Activated T-helper 1 cell treated with anti-CD3 and anti-CD28 coated beads, Interleukin-2, amount 50 U/mL, for 16 hours (primary cell): ENCODE results near the gene CLIC3.

Experiments used
- DNase-seq, 2 donors: peaks; one replicate each; pipeline ENCODE4 v3.0.0-alpha.2; 2020; ENCODE audit warnings: low read depth in 1 of 2, low spot score in 1 of 2

The CLIC3 gene

DNA sequence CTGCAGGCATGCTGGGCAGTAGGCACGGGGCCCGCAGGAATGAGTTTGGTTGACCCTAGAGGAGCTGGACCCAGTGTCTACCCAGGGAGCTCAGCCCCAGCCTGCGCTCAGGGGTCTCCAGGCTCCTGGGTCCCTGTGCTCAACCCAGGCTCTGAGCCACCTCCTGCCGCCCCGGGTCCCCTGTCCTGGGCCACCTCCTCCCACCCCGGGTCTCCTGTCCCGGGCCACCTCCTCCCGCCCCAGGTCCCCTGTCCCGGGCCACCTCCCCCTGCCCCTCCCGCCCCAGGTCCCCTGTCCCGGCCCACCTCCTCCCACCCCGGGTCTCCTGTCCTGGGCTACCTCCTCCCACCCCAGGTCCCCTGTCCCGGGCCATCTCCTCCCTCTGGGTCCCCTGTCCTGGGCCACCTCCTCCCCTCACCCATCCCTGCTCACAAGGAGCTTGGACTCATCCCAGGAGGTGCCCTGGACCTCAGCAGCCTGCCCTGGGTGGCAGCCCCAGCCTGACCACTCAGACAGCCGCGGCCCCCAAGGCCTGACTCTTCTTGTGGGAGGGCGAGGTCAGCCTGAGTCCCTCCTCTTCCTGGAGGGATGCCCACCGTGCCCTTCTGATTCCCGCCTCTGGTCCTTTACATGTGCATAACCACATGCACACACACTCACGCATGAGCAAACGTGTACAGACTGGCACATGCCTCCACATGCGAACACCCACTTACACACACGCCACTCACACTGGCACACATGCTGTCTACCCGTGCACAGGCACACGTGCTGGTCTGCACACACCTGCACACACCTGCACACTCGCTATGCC lies 41.9 kb downstream of the CLIC3 start:
- no peak for DNase-seq

DNA sequence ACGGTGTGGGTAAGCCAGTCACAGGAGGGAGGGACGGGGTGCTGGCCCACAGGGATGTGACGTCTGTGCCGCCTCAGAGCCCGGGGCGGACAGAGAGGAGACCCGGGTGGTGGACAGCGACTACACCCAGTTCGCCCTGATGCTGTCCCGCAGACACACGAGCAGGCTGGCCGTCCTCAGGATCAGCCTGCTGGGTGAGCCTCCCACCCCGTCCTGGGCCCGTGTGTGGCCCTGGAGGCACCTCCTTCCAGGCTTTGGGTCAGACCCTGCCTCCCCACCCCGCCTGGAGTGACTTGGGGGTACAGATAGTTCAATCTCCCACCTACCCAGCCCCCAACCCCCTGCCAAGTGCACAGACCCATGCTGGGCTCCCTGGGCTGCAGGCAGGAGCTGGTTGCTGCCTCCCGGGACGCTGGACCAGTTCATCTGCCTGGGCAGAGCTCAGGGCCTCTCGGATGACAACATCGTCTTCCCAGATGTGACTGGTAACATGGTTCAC lies 42.5 kb downstream of the CLIC3 start:
- DNase-seq: no peak

DNA sequence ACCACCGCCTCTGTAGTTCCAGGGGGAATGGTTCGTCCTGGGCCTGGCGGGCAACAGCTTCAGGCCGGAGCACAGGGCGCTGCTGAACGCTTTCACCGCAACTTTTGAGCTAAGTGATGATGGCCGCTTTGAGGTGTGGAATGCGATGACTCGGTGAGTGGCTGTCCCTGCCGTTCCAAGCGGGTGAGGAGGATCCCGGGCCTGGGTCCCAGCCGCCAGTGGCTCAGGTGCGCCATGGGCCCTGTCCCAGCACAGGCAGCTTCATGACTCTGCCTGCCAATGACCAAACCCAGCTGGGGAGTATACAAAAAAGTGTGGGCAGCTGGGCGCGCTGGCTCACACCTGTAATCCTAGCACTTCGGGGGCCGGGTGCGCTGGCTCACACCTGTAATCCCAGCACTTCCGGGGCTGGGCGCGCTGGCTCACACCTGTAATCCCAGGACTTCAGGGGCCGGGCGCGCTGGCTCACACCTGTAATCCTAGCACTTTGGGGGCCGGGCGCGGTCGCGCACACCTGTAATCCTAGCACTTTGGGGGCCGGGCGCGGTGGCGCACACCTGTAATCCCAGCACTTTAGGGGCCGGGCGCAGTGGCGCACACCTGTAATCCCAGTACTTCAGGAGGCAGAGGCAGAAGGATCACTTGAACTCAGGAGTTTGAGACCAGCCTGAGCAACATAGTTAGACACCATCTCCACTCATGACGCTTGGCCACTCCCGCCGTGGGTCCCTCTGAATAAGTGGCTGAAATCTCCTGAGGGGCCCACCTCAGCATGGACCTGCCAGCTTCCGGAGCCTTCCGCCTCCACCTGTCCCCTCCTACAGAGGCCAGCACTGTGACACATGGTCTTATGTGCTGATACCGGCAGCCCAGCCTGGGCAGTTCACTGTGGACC lies 43.2 kb downstream of the CLIC3 start:
- DNase-seq: no peak

DNA sequence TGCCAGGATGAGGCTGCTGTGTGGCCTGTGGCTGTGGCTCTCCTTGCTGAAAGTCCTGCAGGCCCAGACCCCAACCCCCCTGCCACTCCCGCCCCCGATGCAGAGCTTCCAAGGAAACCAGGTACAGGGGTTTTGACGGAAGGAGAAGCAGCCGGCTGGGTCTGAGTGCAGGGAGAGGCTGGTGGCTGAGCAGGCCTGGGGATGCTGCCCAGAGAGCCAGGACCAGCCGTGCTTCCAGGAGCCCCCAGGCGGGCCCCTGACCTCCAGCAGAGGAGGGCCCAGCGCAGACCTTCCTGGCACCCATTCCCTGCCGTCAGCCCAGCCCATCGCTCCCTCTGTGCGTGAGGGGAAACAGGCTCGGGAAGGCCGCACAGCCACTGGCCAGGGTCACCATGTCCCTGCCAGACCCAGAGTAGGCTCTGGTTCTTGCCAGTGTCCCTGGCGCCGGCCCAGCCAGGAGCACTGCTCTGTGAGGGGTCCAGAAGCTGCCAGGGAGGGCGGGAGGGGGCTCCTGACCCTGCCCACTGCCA lies 44.0 kb downstream of the CLIC3 start:
- no peak for DNase-seq

DNA sequence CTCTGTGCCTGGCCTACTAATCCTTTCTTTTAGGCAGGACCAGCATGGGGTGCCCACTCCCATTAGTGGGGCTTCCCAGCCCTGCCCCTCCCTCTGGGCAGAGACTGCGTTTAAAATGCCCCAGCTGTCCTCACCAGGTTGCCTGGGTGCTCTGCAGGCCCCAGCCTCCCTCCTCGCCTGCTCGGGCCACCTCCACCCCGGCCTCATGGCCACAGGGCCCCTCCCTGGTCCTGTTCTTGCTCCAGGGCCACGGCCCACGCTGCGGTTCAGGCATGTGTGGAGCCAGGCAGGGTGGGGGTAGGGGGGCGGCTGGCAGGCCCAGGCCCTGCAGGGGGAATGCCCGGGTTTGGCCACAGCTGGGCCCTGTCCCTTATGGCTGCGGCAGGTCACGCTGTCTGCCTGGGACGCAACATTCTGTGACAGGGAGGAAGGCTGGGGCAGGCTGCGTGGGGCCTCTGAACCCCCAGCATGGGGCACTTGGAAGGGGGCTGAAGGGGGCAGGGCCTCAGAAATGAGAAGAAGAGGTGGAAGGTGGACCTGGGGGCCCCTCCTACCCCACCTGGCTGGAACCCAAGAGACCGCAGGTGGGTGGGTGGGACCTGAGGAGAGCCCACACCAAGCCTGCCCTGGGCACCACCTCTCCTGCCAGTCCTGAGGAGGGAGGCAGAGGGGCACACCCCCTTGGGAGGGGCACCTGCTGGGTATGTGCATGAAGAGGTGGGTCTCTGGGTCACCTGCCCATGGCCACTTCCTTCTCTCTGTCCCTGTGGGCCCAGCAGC lies 44.6 kb downstream of the CLIC3 start, which contains the start of gene LCN12:
LCN12 (plus strand) TSS at position 733 of the 780 bp plus-strand sequence. CDS start 55 bp downstream, outside the sequence.
- DNase-seq: no peak

DNA sequence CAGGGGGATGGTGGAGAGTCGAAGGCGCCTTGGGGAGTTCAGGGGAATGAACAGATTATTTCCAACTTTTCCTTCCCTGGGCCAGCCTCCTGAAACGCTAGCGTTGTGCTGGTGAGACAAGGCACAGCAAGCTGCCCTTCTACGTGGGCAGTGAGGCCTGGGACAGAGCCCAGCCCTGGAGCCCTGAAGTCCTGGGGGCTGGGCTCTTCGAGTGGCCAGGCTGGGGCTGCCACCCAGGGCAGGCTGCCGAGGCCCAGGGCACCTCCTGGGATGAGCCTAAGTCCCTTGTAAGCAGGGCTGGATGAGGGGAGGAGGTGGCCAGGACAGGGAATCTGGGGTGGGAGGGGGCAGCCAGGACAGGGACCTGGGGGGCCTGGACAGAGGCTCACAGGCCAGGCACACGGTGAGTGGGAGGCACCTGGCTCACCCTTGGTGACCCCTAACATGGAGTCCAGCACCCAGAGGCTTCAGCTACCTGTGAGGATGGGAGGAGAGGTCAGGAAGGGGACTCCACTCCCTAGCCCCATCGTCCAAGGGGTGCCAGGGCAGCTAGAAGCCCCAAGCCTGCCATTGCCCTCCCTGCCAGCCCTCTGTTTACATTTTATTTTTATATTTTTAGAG lies 45.6 kb downstream of the CLIC3 start:
- no peak for DNase-seq

DNA sequence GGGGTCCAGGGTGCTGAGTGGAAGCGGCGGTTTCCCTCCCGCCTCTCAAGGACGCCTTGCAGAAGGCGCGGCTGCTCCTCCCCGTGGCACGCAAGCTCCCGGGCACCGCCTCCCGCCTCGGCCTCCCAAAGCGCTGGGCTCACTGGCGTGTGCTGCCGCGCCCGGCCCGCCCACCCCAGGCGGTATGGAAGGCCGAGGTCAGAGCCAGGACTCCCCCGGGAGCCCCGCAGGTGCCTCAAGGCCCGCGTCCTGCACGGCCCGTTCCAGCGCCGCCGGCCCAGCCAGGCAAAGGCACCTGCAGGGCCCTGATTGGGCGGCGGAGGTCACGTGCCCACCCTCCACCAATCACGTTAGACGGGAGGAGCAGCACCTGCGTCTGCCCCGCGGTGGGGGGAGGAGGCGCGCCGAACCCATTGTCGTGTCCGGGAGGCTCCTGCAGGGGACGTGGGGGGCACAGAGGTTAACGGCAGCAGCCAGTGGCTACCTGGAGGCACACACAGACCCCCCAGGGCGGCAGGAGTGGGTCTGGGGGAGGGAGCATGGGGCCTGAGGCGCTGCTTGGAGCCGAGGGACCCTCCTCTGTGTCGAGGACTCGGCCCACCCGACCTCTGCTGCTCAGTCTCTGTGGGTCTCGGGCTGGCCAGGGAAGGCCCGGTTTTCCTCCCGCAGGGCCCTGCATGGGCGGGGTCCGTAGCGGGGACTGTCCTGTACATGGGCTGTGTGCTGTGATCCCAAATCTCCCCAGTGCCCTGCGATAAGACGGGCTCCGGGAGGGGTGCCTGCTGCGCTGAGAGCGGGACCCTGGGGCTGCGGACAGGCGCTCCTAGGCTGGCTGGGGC lies 46.3 kb downstream of the CLIC3 start:
- DNase-seq: peak; percentile 93 to 96

DNA sequence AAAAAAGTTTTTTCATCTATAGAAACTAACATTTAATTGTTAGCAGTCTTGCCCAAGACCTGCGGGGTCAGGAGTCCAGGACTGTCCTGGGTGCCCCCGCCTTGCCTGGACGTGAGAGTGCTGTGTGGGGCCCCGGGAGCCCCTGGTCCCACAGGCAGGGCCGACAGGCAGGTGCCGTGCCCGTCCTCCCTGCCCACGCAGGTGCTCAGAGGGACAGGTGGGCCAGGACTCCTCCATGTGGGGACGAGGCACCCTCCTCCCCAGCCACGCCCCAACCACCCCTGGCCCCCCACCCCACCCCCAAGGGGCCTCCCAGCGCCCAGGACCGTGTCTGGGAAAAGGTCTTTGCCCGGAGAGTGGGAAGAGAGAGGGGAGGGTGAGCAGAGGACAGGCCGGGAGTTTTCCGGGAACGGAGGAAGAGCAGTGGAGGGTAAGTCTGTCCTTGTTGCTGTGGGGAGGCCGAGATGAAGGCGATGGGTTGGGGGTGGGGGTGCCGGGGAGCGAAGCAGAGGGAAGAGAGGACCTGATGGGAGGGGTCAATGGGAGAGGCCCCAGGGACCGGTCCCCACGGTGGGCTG lies 47.0 kb downstream of the CLIC3 start:
- no peak for DNase-seq

DNA sequence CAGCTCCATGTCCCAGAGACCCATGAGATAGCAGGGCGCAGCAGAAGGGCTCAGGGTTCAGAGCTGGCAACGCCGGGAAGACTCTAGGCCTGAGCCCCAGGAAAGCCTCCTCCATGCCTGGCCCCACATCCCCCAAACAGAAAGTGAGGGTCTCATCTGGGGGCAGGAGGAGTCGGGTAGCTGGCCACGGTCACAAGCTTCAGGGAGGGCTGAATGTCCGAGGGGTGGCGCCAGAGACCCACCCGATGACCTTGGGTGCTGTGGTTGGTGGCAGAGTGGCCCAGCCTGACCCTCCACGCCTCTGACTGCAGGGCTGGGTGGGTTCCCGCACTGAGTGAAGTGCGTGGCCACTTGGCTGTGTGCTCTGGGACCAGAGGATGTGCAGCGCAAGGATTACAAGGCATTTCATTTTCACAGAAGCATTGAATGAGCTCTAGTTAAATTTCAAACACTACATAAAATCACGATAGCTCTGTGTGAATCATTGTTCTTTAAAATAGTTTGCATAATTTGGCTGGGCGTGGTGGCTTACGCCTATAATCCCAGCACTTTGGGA lies 48.3 kb downstream of the CLIC3 start:
- no peak for DNase-seq

DNA sequence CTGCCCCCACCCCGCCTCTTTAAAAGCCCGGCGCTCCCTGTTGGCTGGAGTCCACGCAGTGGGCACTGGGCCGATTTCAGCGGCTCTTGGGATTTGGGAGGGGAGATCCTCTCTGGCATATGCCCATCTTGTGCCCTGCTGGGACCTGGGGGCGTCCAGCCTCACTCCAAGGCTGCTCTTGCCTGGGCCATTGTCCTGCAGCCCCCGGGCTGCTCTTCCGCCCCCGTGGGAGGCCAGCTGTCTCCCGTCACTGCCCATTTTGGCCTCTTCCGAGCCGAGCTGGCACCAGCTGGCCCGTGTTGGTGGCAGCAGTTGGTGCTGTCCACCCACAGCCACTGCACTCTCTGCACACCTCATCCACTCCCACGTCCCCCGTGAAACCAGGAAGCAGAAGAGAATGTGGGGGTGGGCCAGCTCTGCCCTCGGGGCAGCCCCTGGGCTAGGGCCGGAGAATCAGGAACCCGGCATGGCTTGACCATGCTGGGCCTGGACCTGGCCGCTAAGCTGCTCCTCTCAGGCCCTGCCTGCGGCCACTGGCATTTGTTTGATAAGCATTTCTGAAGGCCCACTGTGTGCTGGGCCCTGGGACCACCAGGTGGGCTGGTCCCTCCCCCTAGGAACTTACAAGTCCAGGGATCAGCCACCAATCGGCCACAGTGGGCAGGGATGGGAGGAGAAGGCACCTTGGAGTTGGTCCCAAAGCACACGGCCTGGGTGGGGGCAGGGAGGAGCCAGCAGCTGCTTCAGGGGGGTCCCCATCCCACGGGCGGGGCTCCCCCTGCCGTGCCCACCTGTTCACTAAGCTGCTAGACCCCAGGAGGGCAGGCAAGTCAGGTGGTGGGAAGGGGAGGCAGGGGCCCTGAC lies 49.1 kb downstream of the CLIC3 start:
- no peak for DNase-seq

DNA sequence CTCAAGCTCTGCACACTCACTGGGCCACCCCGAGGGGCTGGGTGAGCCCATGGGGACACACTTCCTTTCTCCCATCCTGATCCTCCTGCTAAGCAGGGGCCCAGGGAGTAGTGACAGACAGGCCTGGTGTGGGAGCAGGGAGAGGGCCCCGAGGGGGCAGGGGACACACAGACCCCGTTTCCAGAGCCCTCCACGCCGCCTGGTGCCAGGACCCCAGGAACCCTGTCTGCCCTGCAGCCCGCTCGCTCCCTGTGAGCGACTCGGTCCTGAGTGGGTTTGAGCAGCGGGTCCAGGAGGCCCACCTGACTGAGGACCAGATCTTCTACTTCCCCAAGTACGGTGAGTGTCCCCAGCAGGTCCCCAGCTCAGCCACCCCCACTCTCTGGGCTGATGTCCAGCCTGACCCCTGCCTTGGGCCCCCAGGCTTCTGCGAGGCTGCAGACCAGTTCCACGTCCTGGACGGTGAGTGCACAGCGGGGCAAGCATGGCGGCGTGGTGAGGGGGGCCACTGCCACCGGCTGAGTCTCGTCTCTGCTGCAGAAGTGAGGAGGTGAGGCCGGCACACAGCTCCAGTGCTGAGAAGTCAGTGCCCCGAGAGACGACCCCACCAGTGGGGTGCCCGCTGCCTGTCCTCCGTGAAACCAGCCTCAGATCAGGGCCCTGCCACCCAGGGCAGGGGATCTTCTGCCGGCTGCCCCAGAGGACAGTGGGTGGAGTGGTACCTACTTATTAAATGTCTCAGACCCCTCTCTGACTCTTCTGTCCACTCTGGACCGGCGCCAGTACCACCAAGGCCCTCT lies 49.9 kb downstream of the CLIC3 start:
- DNase-seq: no peak

DNA sequence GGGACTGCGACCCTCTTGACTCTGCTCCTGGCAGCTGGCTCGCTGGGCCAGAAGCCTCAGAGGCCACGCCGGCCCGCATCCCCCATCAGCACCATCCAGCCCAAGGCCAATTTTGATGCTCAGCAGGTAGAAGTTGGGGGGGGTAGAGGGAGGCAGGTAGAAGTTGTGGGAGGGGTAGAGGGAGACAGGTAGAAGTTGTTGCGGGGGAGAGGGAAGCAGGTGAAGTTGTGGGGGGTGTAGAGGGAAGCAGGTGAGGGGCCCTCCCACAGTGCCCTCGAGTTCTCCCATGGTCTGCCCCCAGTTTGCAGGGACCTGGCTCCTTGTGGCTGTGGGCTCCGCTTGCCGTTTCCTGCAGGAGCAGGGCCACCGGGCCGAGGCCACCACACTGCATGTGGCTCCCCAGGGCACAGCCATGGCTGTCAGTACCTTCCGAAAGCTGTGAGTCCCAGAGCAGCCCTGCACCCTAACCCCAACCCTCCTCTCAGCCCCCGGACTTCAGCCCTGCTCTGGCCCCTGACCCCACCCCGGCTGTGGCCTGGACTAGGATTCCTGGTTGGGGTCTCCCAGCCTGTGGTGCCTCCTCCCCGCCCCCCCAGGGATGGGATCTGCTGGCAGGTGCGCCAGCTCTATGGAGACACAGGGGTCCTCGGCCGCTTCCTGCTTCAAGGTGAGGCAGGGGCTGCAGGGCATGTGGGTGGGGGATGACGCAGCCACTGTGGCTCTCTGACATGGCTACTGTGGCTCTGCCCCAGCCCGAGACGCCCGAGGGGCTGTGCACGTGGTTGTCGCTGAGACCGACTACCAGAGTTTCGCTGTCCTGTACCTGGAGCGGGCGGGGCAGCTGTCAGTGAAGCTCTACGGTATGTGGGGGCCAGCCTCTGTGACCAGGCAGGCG lies 50.8 kb downstream of the CLIC3 start:
- DNase-seq: no peak
